Testis (tissue), 2 donors: ENCODE results near the gene ARHGAP25.

Experiments
- CTCF ChIP-seq, 3 experiments: fragments of 450-650 bp in 2 of 3; fragments of 200-600 bp in 1 of 3; sonication (generic) in 1 of 3; IDR thresholded peaks; one replicate each; pipeline ENCODE4 v1.5.1; 2016 to 2019; ENCODE audit warnings: antibody characterized with exemption in 3 of 3, mild to moderate bottlenecking in 2 of 3, moderate library complexity in 1 of 3
- POLR2A ChIP-seq: fragments of 450-650 bp; IDR thresholded peaks from one replicate; pipeline ENCODE4 v1.6.1; 2017; ENCODE audit warnings: antibody characterized with exemption, mild to moderate bottlenecking, moderate library complexity

- TF ChIP-seq POLR2A: no peak
- no peak for TF ChIP-seq CTCF (IDR thresholded peaks at IDR 0.05)
Measured at GRCh38 chr2:68860111-68860510, 125.5 kb downstream of the ARHGAP25 start.
